ENCODE measurements around the gene ADAM23.

Gene ADAM23

DNA sequence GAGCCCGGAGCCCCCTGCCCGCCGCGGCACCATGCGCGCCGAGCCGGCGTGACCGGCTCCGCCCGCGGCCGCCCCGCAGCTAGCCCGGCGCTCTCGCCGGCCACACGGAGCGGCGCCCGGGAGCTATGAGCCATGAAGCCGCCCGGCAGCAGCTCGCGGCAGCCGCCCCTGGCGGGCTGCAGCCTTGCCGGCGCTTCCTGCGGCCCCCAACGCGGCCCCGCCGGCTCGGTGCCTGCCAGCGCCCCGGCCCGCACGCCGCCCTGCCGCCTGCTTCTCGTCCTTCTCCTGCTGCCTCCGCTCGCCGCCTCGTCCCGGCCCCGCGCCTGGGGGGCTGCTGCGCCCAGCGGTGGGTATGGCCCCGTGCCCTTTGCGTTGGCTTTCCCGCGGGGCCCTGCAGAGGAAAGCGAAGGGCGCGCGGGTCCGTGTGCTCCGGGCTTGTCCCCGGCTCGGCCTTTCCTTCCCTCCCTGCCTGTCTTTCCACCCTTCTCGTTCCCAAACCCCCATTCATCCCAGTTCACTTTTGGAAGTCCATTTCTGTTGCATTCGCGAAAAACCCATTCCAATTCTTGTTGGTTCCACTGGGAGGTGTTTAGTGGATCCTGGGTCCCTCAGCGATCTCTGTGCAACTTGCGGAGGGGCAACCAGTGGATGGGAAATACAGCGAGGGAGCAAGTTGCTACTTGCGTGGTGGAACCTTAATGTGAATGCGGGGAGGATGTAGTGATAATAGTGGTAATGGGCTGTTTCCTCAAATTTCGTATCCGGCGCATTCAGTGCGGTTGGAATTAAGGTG, 599 bp downstream of the ADAM23 start:
- no peak for DNase-seq

DNA sequence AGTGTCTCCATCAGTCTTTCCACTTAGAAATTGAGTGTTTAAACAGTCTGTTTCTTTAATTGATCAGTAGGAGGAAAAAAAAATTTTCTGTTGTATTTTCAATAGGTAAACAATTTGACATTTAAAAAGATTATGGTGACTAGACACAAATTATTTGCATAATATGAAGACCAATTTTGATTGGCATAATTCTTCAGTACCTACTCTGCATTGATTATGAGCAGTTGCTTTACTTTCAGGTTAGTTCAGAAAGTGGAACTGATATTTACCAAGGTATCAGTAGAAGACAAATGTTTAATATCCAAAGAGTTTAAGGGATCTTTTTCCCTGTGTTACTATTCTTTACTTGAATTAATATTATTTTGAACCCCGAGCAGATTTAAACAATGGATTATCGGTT, 2.6 kb downstream of the ADAM23 start:
- DNase-seq = no peak

DNA sequence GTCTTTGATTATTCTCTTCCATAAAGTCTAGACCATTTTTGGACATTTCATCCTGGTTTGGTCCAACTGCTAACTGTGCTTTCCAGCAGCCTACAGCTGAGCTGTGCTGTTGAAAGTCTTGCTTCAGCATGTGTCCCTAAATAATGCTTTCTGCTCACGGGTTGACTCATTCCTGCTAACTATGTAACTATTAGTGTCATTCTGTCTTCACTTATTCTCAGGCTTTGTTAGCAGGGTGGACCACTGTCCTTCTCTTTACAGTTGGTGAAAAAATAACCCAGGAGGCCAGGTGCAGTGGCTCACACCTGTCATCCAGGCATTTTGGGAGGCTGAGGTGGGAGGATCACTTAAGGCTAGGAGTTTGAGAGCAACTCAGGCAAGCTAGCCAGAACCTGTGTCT, 8.9 kb downstream of the ADAM23 start:
- DNase-seq = no peak

DNA sequence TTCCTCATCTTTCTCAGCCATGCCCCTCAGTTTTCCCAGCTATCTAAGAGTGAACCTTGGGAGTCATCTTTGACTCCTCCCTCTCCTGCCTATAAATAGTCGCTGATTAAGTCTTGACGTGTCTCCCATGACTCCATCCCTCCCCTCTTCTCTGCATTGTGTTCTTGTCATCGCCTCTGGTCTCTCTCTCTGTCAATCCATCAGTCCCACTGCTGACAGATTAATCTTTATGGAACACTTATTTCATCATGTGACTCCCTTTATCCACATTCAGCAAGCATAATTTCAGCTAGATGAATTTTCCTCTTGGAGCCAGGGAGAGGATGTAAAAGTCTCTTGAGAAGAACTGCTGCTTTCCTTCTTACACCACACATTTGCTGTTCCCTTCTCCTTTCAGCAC, 9.4 kb downstream of the ADAM23 start:
- no peak for DNase-seq

DNA sequence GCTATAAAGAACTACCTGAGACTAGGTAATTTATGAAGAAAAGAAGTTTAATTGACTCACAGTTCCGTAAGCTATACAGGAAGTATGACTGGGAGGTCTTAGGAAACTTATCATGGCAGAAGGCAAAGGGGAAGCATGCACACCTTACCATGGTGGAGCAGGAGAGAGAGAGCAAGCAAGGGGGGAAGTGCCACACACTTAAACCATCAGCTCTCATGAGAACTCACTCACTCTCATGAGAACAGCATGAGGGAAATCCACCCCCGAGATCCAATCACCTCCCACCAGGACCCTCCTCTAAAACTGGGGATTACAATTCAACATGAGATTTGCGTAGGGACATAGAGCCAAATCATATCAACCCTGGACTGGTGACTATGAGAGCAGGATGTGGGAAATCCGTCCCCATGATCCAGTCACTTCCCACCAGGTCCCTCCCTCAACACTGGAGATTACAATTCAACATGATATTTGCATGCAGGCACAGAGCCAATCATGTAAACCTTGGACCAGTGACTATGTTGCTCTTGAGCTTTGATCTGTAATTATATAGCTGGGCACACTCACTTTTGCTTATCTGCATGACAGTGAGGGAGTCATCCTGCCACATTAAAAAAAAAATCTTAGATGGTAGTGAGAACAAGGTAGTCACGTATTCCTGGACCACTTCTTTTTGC, 12.9 kb downstream of the ADAM23 start:
- no peak for DNase-seq

DNA sequence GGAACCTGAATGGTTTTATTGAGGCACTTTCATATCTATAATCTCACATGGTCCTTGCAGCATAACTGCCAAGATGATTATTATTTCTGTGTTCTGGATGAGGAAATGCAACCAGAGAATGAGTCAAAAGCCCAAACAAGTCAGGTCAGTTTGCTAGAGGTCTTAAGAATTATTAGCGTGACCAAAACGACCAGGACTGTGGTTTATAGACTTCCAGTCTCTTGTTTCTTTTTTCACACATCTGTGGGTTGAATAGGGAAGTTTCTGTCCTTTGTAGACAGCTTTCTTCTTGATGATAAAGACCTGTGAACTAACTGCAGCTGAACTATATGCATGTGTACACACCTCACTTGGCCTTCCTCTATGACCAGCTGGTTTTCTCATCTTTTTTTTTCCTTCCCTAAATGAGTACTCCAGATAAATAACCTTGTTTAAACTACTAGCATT, 13.9 kb downstream of the ADAM23 start:
- no peak for DNase-seq

DNA sequence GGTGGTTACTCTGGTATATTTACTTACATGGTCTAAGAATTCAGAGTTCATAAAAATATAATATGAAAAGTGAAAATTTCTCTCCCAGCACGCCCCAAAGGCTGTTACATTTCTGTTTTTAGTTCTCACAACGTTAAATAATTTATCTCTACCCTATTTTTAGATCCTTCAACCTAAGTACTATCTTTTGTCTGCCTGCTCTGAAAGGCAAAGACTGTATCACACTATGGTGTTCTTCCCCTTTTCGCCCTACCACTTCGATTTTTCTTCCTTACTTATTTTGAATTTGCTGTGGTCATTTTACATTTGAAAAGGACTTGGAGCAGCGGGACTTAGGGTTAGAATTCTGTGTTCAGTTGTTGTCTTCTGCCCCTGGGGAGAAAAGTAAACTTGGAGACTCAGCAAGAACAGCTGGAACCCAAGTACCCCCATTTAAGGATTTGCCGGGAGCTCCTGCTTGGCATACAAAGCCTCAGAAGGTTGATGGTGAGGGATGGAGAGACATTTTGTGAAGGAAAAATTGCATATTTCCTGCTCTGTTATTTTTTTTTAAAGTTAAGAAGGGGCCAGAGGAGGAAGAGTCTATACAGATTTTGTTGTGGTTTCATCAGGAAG, 19.0 kb downstream of the ADAM23 start:
- DNase-seq = no peak

DNA sequence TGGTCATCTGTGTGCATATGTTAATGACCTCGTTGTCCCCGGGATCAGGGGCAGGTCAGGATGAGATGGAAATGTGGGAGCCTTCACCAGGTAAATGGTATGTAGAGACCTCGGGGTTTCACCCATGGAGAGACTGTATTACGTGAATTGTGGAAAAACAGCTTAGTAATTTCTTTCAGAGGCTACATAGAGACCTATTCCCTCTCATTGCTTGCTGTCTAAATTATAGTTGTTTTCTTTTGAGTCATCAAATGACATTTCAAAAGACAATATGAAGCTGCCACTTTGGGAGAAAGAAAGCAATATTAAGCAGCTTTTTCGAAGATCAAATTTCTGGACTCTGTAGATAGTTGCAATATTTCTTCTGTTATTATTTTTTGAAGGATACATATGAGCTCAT, 20.4 kb downstream of the ADAM23 start:
- DNase-seq = no peak

DNA sequence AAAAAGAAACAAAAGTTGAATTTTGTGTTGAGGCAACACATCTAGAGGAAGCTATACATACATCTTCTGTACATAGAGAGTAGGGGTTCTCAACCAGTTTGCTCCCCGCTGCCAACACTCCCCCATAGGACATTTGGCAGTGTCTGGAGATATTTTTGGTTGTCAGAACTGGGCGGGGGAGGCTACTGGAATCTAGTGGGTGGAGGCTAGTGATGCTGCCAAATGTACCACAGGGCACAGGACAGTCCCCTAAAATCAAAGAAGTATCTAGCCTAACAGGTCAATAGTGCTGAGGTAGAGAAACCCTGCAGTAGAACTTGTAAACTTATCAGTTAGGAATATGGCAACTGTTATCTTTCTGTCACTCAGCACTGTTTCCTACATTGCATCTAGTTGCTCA, 21.3 kb downstream of the ADAM23 start:
- DNase-seq = no peak

DNA sequence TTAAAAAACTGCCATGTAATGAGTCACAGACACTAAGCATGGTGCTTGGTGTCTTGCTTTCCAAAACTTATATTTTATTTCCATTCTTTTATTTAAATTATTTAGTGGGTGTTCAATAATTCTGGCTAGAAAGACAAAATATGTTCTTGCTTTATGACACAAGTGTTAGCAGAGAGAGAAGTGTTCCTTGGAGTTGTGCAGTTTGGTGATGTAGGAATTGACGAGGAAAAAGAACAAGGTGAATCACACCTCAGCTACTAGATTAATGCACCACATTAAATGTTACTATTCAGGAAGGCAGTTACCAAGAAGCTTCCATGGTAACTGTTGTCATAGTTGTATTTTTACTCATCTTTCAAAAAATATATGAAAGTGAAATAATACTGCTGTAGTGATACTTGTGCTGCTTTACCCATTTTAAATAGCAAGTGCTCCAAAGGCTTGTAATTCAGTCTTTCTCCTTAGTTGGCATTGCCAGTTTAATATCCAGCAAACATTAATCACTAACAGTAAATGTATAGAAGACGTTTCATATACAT, 28.3 kb downstream of the ADAM23 start:
- no peak for DNase-seq

DNA sequence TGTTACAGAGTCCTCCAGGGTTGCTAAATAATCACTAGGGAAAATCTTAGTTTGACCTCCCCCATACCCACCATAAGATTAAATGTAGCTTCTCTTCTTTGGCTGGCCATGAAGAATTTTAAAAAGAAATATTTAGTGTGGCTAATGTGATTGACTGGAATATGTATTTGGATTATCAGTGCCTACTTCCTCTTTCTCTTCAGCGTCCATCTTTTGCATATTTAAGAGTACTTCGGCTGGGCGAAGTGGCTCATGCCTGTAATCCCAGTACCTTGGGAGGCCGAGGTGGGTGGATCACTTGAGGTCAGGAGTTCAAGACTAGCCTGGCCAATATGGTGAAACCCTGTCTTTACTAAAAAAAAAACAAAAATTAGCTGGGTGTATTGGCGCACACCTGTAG, 28.8 kb downstream of the ADAM23 start:
- DNase-seq = no peak

DNA sequence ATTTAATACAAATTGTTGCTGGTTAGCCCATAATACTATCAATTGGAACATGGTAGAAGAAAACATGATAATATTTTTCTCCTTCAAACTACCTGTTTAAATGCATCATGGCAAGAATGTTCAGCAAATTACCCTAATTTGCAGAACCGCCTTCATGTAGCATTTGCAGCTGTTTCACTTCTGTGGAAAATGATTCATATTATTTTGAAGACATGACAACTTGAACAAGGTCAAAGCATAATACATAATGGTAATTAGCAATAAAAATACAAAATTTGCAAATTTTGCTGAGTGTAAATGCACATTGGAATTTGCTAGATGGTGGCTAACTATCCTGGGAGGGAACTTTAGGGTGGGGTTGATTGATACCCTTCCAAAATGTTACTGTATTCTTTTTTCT, 30.8 kb downstream of the ADAM23 start:
- no peak for DNase-seq

DNA sequence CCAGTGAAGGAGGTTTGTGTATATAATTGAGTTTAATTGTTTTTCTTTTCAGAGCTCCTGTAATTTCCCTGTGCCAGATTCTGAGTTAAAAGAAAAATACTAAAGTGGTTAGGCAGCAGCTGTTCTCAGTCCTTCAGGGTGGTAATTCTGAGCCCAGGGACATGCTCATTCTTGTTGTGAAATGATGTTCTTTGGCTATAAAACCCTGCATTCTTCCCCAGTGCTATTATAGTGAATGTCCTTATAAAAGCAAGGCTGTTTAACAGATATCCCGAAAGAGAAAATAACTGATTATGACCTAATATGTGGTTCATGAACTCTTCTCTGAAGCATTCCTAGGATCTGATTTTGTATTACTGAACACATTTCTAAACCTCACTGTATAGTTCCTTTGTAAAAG, 34.0 kb downstream of the ADAM23 start:
- DNase-seq = no peak

DNA sequence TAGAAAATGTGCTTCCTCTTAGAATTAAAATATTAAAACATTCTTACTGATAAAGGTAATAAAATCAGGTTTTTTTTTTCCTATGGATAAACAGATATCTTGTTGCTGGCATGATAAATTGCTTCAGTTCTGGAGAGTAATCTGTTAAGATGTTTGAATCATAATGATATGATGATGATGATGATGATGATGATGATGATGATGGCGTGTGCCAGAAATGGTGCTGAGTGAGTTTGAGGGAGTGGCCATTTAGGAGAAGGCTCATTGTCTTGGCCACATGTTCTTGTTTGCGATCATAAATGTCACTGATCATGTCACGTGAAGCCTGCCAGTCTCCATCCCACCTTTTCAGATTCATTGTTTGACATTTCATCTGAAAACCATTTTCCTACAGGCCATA, 35.0 kb downstream of the ADAM23 start:
- DNase-seq = no peak

DNA sequence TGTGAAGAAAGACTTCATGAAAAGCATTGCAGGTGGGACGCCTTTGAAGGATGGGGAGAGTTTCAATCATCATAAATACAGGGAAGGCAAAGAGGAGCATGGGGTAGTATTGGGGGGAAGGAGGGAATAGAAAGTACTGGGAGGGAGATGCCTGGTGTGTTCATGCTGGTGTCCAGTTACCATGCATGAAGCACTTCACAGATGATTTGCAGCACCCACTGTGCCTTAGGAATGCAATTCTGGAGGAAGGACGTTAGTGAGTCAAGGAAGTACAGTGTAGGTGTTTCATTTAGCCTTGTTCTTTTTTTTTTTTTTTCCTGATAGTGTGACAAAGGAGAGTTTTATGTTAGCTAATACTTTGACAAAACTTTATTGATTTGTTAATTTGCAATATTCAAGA, 36.8 kb downstream of the ADAM23 start:
- no peak for DNase-seq

DNA sequence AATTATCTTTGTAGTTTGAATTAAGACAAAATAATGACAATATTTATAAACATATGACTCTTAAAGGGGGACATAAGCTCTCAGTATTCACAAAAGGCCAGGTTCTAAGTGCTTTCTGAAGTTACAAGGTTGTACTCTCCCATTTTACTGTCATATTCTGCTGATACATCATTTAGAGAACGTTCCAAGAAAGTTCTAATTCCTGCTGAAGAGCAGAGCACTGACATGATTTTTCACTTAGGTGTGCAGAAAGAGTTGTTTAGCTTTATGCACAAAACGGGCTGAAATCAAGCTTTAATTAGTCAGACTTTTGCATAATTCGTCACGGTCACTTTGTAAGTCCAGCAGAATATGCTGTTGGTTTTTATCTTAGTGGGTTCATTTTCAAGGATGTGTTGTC, 37.3 kb downstream of the ADAM23 start:
- no peak for DNase-seq

DNA sequence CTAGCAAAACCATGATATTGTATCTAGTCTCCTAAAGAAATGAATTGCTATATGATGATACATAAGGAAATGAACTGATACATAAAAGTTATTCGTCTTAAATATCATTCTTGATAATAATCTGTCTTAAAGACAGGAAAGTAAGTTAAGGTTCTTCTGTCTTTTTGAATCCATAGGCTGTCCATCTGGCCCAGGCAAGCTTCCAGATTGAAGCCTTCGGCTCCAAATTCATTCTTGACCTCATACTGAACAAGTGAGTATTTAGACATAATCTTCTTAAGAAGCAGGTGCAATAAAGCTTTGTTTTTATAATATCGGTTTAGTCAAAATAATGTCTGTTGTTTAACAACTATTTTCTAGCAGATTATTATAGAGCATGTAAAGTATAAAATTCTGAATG, 37.7 kb downstream of the ADAM23 start:
- no peak for DNase-seq

DNA sequence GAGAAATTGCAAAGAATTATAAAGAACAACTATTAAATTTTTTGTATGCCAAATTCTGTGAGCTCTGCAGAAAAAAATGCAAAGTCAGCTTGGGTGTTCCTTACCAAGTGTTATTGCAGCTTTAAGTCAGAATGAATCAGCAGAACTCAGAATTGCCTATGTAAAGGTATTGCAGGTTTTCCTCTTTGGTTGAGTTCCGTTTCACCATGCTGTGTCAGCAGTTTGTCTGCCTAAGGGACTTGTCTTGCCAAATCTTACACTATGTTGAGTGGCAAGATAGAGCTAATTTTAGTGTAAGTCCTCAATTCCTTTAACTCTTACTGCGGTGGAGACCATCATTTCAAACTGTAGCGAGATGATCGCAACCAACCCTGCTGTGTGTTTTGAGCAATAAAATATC, 38.8 kb downstream of the ADAM23 start:
- DNase-seq = no peak

DNA sequence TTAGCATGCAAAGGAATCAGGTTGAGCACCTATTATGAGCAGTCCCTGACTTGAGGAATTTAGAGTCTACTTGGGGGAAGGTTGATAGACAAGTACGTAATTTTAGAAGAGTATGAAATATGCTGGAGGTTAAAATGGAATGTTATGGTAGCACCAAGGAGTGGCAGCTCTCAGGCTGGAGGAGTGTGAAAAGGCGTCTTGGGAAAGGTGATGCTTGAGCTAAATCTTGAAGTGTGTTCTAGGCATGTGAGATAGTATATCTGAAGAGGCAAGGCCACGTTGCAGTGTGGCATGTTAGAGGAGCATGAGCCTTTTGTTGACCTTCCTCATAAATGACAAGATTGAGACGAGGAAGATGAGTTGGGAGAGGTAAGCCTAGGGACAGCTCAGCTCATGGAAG, 39.3 kb downstream of the ADAM23 start:
- no peak for DNase-seq

DNA sequence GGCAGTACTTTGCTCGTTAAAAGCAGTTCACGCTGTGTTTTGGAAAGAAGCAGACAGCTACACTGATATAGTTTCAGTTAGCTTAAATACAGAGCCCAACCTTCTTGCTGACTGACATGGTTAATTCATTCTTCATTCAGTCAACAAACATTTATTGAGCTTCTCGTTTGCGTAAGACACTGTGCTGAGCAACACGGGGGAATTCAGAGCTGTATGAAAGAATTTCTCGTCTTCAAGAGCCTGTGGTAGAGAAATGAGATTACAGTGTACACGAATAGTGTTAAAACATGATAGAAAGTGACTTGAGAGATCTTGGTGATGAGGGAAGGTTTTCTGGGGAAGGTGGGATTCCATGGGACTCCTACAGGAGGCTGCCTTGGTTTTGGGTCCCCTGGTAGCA, 44.7 kb downstream of the ADAM23 start:
- no peak for DNase-seq

DNA sequence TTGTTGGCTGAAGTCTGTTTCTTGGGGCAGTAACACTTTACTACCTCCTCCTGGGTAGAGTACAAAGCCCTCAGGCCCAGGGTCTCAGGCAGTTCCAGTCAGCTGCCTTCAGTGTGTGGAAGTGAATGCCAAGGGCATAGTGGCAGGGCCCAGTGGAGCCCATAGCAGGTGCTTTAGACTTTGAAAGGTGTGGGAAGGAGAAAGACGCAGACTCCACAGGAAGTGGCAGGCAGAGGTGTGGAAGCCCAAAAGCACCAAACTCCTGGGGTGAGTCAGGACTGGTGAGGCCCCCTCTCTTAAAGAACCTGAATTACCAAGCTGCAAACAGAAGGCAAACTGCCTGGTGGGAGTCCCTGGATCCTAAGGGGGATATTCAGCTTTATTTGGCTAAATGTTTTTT, 45.3 kb downstream of the ADAM23 start:
- no peak for DNase-seq

DNA sequence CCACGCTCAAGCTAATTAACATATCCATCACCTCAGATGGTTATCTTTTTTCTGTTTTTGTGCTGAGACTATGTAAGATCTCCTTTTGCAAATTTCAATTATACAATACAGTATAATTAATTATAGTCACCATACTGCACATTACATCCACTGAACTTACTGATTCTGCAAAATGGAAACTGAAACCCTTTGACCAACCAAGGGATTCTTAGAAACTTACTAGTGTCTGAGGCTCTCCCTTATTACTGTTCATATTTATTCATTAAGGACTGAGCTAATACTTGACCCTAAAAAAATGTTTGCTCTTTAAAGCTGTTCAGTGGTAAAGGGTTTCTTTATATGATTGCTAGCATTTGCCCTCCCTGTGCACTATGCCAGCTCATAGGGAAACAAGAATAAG, 50.7 kb downstream of the ADAM23 start:
- DNase-seq = no peak

DNA sequence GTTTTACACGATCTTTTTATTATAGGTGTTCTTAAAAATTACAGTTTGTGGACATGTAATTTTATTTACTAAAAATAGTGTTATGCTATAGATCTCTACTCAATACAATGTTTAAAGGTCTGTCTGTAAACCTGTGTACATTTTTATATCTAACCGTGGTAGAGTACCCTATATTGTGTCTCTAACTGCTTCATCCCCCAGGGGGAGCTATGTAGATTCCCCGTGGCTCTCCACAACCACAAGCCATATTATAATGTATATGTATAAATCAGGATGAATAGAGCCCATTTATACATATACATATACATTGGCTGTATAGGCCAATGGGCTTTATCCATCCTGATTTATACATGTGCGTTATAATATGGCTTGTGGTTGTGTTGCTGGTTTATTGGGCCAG, 59.4 kb downstream of the ADAM23 start:
- DNase-seq = no peak

DNA sequence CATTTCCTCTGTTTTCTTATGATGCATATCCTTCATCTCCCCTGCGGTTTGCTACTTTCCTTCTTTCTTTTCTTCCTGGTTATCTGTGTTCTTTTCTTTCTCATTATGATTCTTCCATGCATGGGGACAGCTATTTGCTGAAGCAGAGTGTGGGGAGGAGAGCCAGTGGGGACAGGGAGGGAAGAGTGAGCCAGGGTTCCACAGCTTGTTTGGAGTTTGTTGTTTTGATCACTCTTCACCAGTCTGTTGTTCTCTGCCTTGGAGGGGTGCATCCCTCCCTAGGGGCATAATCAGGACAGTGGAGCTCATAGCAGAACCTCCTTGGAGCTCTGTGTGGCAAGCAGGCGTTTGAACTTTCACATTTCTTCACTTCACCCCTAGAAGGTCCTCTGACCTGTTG, 68.0 kb downstream of the ADAM23 start:
- DNase-seq = no peak
